ENCODE results near the gene NELL2. TPM values are rescaled to one million over a fixed set of nuclear protein-coding genes. Genes with fewer than 3 reads are reported as not detected.

The NELL2 gene
- total RNA-seq, 4 donors from 2014 or later: 0.42 to 5.8 (median 3.3) TPM

DNA sequence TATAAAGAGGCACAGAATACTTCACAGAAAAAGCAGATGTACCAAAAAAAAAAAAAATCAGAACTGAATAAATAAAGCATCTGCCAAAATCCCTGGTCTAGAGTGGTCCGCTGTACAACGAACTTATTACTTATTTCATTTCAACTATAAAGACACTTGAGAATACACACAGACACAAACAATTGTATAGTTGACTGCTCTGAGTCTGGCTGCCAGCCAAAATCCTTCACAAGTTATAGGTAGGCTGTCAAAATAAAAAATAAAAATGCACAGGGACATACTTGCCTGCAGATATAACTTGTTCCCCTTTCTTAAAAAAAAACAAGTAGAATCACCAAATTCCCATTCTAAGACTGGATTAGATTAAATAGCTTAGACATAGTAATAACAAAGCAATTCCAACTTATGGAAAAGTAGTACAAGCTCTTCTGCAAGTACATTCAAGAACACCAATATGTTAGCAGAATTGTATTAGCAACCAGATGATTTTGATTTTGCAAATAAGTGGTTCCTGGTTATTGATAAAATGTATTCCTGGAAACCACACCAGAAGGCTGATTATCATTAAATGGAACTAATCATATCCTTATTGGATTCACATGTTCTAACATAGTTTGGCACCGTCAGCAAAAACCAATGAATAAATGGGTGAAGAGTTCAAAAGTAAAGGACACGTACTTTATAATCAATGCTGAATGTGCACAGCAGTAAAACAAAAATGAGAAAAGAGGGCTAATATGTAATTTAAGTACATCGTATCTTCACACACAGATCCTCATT is 248.5 kb downstream of the NELL2 start:
- H3K27me3 ChIP-seq: no peaks in the 10 kb centered on the region
- no peak overlapping the region for H3K4me3 ChIP-seq
- H3K36me3 ChIP-seq: no peaks in the 10 kb centered on the region
- intact Hi-C loops (cut with DNase I): no loop called here
- 65% methylated on average over 5 of the region's 5 CpGs for WGBS
- TF ChIP-seq POLR2AphosphoS5 (IDR thresholded peaks at IDR 0.05): no peak
- no peak for TF ChIP-seq POLR2A (IDR thresholded peaks at IDR 0.05; ENCODE audit: low read depth)
- no peak for TF ChIP-seq EP300 (IDR thresholded peaks at IDR 0.05)
- TF ChIP-seq, protein P1, sequence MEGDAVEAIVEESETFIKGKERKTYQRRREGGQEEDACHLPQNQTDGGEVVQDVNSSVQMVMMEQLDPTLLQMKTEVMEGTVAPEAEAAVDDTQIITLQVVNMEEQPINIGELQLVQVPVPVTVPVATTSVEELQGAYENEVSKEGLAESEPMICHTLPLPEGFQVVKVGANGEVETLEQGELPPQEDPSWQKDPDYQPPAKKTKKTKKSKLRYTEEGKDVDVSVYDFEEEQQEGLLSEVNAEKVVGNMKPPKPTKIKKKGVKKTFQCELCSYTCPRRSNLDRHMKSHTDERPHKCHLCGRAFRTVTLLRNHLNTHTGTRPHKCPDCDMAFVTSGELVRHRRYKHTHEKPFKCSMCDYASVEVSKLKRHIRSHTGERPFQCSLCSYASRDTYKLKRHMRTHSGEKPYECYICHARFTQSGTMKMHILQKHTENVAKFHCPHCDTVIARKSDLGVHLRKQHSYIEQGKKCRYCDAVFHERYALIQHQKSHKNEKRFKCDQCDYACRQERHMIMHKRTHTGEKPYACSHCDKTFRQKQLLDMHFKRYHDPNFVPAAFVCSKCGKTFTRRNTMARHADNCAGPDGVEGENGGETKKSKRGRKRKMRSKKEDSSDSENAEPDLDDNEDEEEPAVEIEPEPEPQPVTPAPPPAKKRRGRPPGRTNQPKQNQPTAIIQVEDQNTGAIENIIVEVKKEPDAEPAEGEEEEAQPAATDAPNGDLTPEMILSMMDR (IDR thresholded peaks at IDR 0.05): no peak
- no peaks in the 10 kb centered on the region for H3K9me3 ChIP-seq
- no peaks in the 10 kb centered on the region for H3K4me1 ChIP-seq
- H3K27ac ChIP-seq (replicated peaks in 1 of 4): no peak overlapping the region
- DNase-seq (ENCODE audit: extremely low spot score): no peak

DNA sequence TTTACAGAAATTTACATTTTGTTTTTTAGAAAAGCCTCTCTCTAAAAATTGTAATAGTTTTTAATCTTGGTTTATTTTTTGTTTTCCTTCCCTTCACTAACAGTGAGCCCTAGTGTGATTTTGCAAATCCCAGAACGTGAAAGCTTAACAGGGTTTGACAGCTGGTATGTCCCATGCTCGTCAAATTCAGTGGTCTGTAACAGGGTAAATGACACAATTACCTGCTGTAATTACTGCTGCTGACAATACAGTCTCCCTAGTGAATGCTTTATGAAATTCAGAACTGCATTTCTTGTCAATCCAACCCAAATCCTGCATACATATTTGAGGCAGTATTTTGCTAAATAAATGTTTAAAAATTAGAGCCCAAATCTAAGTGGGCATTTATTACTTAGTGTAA is 249.2 kb downstream of the NELL2 start:
- intact Hi-C loops (cut with DNase I): no loop called here
- no peaks in the 10 kb centered on the region for H3K4me1 ChIP-seq

GRCh38 chr12:44618946-44619345 is 257.2 kb downstream of the NELL2 start:
- intact Hi-C loops (cut with DNase I): no loop called here

More for the DNA sequence above, 249.2 kb downstream of the NELL2 start:
- DNase-seq (ENCODE audit: extremely low spot score): no peak
- Histone ChIP-seq H3K4me3 (no peak overlapping the region), H3K36me3 (no peaks in the 10 kb centered on the region), H3K9me3 (no peaks in the 10 kb centered on the region), H3K27ac (replicated peaks in 1 of 4) (no peak overlapping the region), H3K27me3 (no peaks in the 10 kb centered on the region)
- 45% methylated on average over 2 of the region's 2 CpGs for WGBS
- TF ChIP-seq POLR2AphosphoS5 (IDR thresholded peaks at IDR 0.05) (no peak), EP300 (IDR thresholded peaks at IDR 0.05) (no peak), POLR2A (IDR thresholded peaks at IDR 0.05; ENCODE audit: low read depth) (no peak)
- TF ChIP-seq, protein P1 (IDR thresholded peaks at IDR 0.05): no peak

DNA sequence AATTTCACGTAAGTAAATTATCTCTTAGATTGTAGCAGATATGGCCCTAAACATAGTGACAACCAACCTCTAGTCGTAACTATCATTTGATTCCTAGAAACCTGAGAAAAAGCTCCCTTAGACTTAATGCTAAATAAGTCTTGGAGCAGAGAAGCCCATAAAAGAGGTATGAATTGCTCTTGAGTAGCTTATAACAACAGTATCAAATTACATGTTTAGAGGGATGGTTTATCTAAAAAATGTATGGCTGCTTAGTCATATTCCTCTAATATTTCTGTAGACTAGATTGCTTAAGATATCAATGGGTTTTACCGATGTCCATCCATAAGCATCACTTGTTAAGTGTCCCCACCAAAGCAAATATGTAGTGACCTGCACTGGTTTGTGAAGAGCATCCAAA is 259.7 kb downstream of the NELL2 start:
- Histone ChIP-seq H3K27me3 (no peaks in the 10 kb centered on the region), H3K4me3 (no peak overlapping the region), H3K36me3 (no peaks in the 10 kb centered on the region), H3K9me3 (no peaks in the 10 kb centered on the region), H3K4me1 (no peaks in the 10 kb centered on the region), H3K27ac (replicated peaks in 1 of 4) (no peak overlapping the region)
- intact Hi-C loops (cut with DNase I): no loop called here
- WGBS: 90% methylated on average over 3 of the region's 3 CpGs
- TF ChIP-seq, protein P1 (IDR thresholded peaks at IDR 0.05): no peak
- TF ChIP-seq EP300 (IDR thresholded peaks at IDR 0.05) (no peak), POLR2AphosphoS5 (IDR thresholded peaks at IDR 0.05) (no peak), POLR2A (IDR thresholded peaks at IDR 0.05; ENCODE audit: low read depth) (no peak)
- DNase-seq (ENCODE audit: extremely low spot score): no peak

More at GRCh38 chr12:44618946-44619345, 257.2 kb downstream of the NELL2 start:
- 67% methylated on average over 5 of the region's 5 CpGs for WGBS
- Histone ChIP-seq H3K4me3 (no peak overlapping the region), H3K4me1 (no peaks in the 10 kb centered on the region), H3K36me3 (no peaks in the 10 kb centered on the region), H3K9me3 (no peaks in the 10 kb centered on the region), H3K27ac (replicated peaks in 1 of 4) (no peak overlapping the region), H3K27me3 (no peaks in the 10 kb centered on the region)
- TF ChIP-seq, protein P1 (IDR thresholded peaks at IDR 0.05): no peak
- TF ChIP-seq EP300 (IDR thresholded peaks at IDR 0.05) (no peak), POLR2AphosphoS5 (IDR thresholded peaks at IDR 0.05) (no peak), POLR2A (IDR thresholded peaks at IDR 0.05; ENCODE audit: low read depth) (no peak)
- DNase-seq (ENCODE audit: extremely low spot score): no peak

All from esophagus muscularis mucosa (tissue), 4 donors.